Astrocyte (in vitro differentiated cells and primary cell): ENCODE measurements around the gene CCND1. TPM values are rescaled to one million over a fixed set of nuclear protein-coding genes. Genes with fewer than 3 reads are reported as not detected.
A peak's percentile ranks its signal among the peaks of the same experiment; 100 is the strongest.

Experiments
- DNase-seq: peaks from one replicate; pipeline ENCODE4 v3.0.0-alpha.2; 2010; ENCODE audit warnings: low read depth
- FAIRE-seq: peaks from 2 replicates; lab custom pipeline; 2011; peaks lifted over from hg19 to GRCh38; lab: Jason Lieb, UNC
- H2AFZ ChIP-seq: 2 replicates; pipeline ENCODE4 v1.6.0; 2012; ENCODE audit warnings: low read depth, low read length, inconsistent platforms
- H3K27ac ChIP-seq: 2 replicates; pipeline ENCODE4 v1.5.1; 2011; ENCODE audit warnings: low read depth, low read length, inconsistent platforms
- H3K27me3 ChIP-seq: 2 replicates; pipeline ENCODE4 v1.6.0; 2011; ENCODE audit warnings: low read length, inconsistent platforms; ENCODE audit not compliant: insufficient read depth
- H3K36me3 ChIP-seq: 2 replicates; pipeline ENCODE4 v1.5.1; 2011; ENCODE audit warnings: low read length, inconsistent platforms; ENCODE audit not compliant: insufficient read depth
- H3K4me1 ChIP-seq: 2 replicates; pipeline ENCODE4 v1.5.1; 2011; ENCODE audit warnings: low read length, inconsistent platforms; ENCODE audit not compliant: insufficient read depth
- H3K4me2 ChIP-seq: 2 replicates; pipeline ENCODE4 v1.6.0; 2012; ENCODE audit warnings: low read length, inconsistent platforms
- H3K4me3 ChIP-seq: 2 replicates; pipeline ENCODE4 v1.5.1; 2011; ENCODE audit warnings: low read depth, mild to moderate bottlenecking, low read length, inconsistent platforms; ENCODE audit not compliant: insufficient read depth
- H3K79me2 ChIP-seq: 2 replicates; pipeline ENCODE4 v1.6.0; 2012; ENCODE audit warnings: mild to moderate bottlenecking, low read length, inconsistent platforms; ENCODE audit not compliant: insufficient read depth
- H3K9ac ChIP-seq: 2 replicates; pipeline ENCODE4 v1.6.0; 2012; ENCODE audit warnings: mild to moderate bottlenecking, low read length, inconsistent platforms
- H3K9me3 ChIP-seq: 2 replicates; pipeline ENCODE4 v1.5.1; 2012; ENCODE audit warnings: low read depth, mild to moderate bottlenecking, low read length, inconsistent platforms; ENCODE audit not compliant: insufficient read depth
- H4K20me1 ChIP-seq: 2 replicates; pipeline ENCODE4 v1.6.0; 2012; ENCODE audit warnings: low read length, inconsistent platforms; ENCODE audit not compliant: insufficient read depth
- H3K27ac Mint-ChIP-seq: one replicate; pipeline ENCODE4 v1.8.0; 2021; ENCODE audit warnings: mild to moderate bottlenecking, mixed read lengths; ENCODE audit not compliant: unreplicated experiment
- H3K27me3 Mint-ChIP-seq: one replicate; pipeline ENCODE4 v1.8.0; 2021; ENCODE audit warnings: low read depth, mixed read lengths; ENCODE audit not compliant: unreplicated experiment
- H3K36me3 Mint-ChIP-seq: one replicate; pipeline ENCODE4 v1.8.0; 2021; ENCODE audit warnings: low read depth, mixed read lengths; ENCODE audit not compliant: unreplicated experiment
- H3K4me1 Mint-ChIP-seq: one replicate; pipeline ENCODE4 v1.8.0; 2021; ENCODE audit warnings: low read depth, mixed read lengths; ENCODE audit not compliant: unreplicated experiment
- H3K4me3 Mint-ChIP-seq: one replicate; pipeline ENCODE4 v1.8.0; 2021; ENCODE audit warnings: mild to moderate bottlenecking, moderate library complexity, mixed read lengths; ENCODE audit not compliant: unreplicated experiment
- H3K9me3 Mint-ChIP-seq: one replicate; pipeline ENCODE4 v1.8.0; 2021; ENCODE audit warnings: mild to moderate bottlenecking, mixed read lengths; ENCODE audit not compliant: unreplicated experiment
- CTCF ChIP-seq: IDR thresholded peaks from 2 replicates; pipeline ENCODE4 v1.5.1; 2011; ENCODE audit warnings: low read depth, mild to moderate bottlenecking, inconsistent platforms, low read length, moderate library complexity; ENCODE audit not compliant: insufficient read depth
- EZH2 ChIP-seq: IDR thresholded peaks from 2 replicates; pipeline ENCODE4 v1.6.1; 2012; ENCODE audit warnings: mild to moderate bottlenecking, low read length, inconsistent platforms; ENCODE audit not compliant: insufficient read depth
- total RNA-seq: library from RNA; stranded (reverse); gene quantifications from 2 replicates; pipeline ENCODE4 v1.2.1, GENCODE V29; 2021

The CCND1 gene
- total RNA-seq, 1 donor from 2014 or later, result 482 TPM

- H3K36me3 Mint-ChIP-seq, result no peaks in the 10 kb centered on the region
- Histone ChIP-seq H3K36me3 (peaks cover 8% of the 10 kb centered on the region), H3K9me3 (no peaks in the 10 kb centered on the region), H3K27me3 (no peaks in the 10 kb centered on the region), H3K27ac (peak overlapping the region; percentile 86), H3K4me3 (peak overlapping the region; percentile 72), H3K4me1 (peaks cover 51% of the 10 kb centered on the region), H3K9ac (peak overlapping the region; percentile 97), H3K4me2 (peak overlapping the region; percentile 99), H4K20me1 (peaks cover 26% of the 10 kb centered on the region), H2AFZ (peak overlapping the region; percentile 65), H3K79me2 (peaks cover 58% of the 10 kb centered on the region)
- FAIRE-seq (no peak), DNase-seq (no peak)
- no peak for TF ChIP-seq CTCF
- TF ChIP-seq EZH2, result no peak
- H3K27ac Mint-ChIP-seq, result peak overlapping the region; percentile 81
- H3K4me3 Mint-ChIP-seq, result peak overlapping the region; percentile 85
- no peaks in the 10 kb centered on the region for H3K27me3 Mint-ChIP-seq
- peaks cover 4% of the 10 kb centered on the region for H3K4me1 Mint-ChIP-seq
- H3K9me3 Mint-ChIP-seq, result no peaks in the 10 kb centered on the region
Measured at GRCh38 chr11:69640260-69640994, 529 bp upstream of the CCND1 start.

GRCh38 chr11:69641681-69642548 lies 959 bp downstream of the CCND1 start:
- no peaks in the 10 kb centered on the region for H3K27me3 ChIP-seq
- peaks cover 10% of the 10 kb centered on the region for H3K36me3 ChIP-seq
- H3K4me2 ChIP-seq, result peak overlapping the region; percentile 99
- peak overlapping the region; percentile 98 for H3K4me3 ChIP-seq
- Mint-ChIP-seq H3K36me3 (no peaks in the 10 kb centered on the region), H3K27ac (no peak overlapping the region), H3K9me3 (no peaks in the 10 kb centered on the region), H3K4me3 (peak overlapping the region; percentile 92), H3K4me1 (peaks cover 4% of the 10 kb centered on the region), H3K27me3 (no peaks in the 10 kb centered on the region)
- TF ChIP-seq EZH2, result no peak
- no peak for TF ChIP-seq CTCF
- peak overlapping the region; percentile 97 for H3K9ac ChIP-seq
- H3K9me3 ChIP-seq, result no peaks in the 10 kb centered on the region
- peaks cover 46% of the 10 kb centered on the region for H3K4me1 ChIP-seq
- peak overlapping the region; percentile 94 for H3K27ac ChIP-seq
- H4K20me1 ChIP-seq, result peaks cover 41% of the 10 kb centered on the region
- FAIRE-seq (no peak), DNase-seq (no peak)
- H3K79me2 ChIP-seq, result peaks cover 73% of the 10 kb centered on the region
- H2AFZ ChIP-seq, result no peak overlapping the region
